ENCODE results near the gene NEU2.

GRCh38 chr2:233047667-233048066, 15.2 kb downstream of the NEU2 start:
- TF ChIP-seq SREBF2 (IDR thresholded peaks at IDR 0.05) = no peak
- no peak for TF ChIP-seq BCL3 (IDR thresholded peaks at IDR 0.05)
- no peak for TF ChIP-seq CTCF (IDR thresholded peaks at IDR 0.05)
- TF ChIP-seq CHD2 (IDR thresholded peaks at IDR 0.05; ENCODE audit: low read length, partially characterized antibody) = no peak
- no peak for TF ChIP-seq POLR2A (IDR thresholded peaks at IDR 0.05; ENCODE audit: low read length)
- TF ChIP-seq MAX (IDR thresholded peaks at IDR 0.05) = no peak
- TF ChIP-seq NR3C1 (IDR thresholded peaks at IDR 0.05) = no peak
- no peak for TF ChIP-seq JUN (IDR thresholded peaks at IDR 0.05)
- no peak for TF ChIP-seq RAD21 (conservative IDR thresholded peaks at IDR 0.05 in 1 of 2, IDR thresholded peaks at IDR 0.05 in 1 of 2)
- TF ChIP-seq SMC3 (IDR thresholded peaks at IDR 0.05) = no peak
- TF ChIP-seq POLR2AphosphoS2 (conservative IDR thresholded peaks at IDR 0.05; ENCODE audit: low read length) = no peak

All from A549 (cell line).